ENCODE results near the gene GPR37. TPM values are rescaled to one million over a fixed set of nuclear protein-coding genes. Genes with fewer than 3 reads are reported as not detected.
A peak's percentile ranks its signal among the peaks of the same experiment; 100 is the strongest.

GPR37 gene
- not detected for total RNA-seq
- not detected for polyA plus RNA-seq
- total RNA-seq: 0 to 0.17 (median 0) reads per million in 6 experiments

GRCh38 chr7:124765401-124766352, at the start of gene GPR37:
Gene GPR37, minus strand, starts transcription at chr7:124765792. Its CDS starts 816 bp downstream, at chr7:124764976.
- Mint-ChIP-seq H3K9me3 (peaks cover 0 to 4% (median 0%) of the 10 kb centered on the region in 9 donors), H3K36me3 (peaks cover 0 to 8% (median 2%) of the 10 kb centered on the region in 3 donors), H3K27me3 (peaks cover 34 to 66% (median 46%) of the 10 kb centered on the region in 5 donors), H3K27ac (peak within 1 kb of the TSS in 4 of 10 donors; percentile 5 to 28 (median 17)), H3K4me1 (peaks cover 6 to 20% (median 18%) of the 10 kb centered on the region in 4 donors), H3K4me3 (peak within 1 kb of the TSS; percentile 79 to 93 (median 86))
- ATAC-seq (peak; percentile 32 to 54), DNase-seq (peak in 3 of 10 donors; percentile 10 to 17 (median 10))
- POLR2A ChIA-PET: no interaction called here

GRCh38 chr7:124813994-124814798, 48.6 kb upstream of the GPR37 start:
- H3K9me3 Mint-ChIP-seq: peaks cover 0 to 10% (median 5%) of the 10 kb centered on the region in 9 donors
- no peaks in the 10 kb centered on the region for H3K4me1 Mint-ChIP-seq
- no peak overlapping the region for H3K4me3 Mint-ChIP-seq
- no peak overlapping the region for H3K27ac Mint-ChIP-seq
- peaks cover 4 to 32% (median 15%) of the 10 kb centered on the region in 5 donors for H3K27me3 Mint-ChIP-seq
- no peak for DNase-seq
- POLR2A ChIA-PET: no interaction called here
- no peaks in the 10 kb centered on the region for H3K36me3 Mint-ChIP-seq
- no peak for ATAC-seq

- POLR2A ChIA-PET: no interaction called here
- Mint-ChIP-seq H3K27ac (no peak overlapping the region), H3K9me3 (peaks cover 0 to 10% (median 5%) of the 10 kb centered on the region in 9 donors), H3K4me3 (no peak overlapping the region), H3K4me1 (no peaks in the 10 kb centered on the region), H3K36me3 (no peaks in the 10 kb centered on the region), H3K27me3 (peaks cover 4 to 32% (median 15%) of the 10 kb centered on the region in 5 donors)
- ATAC-seq (no peak), DNase-seq (no peak)
These were observed 47.2 kb upstream of the GPR37 start for GRCh38 chr7:124812764-124813163.

- POLR2A ChIA-PET: no interaction called here
- no peak for ATAC-seq
- peaks cover 4 to 32% (median 15%) of the 10 kb centered on the region in 5 donors for H3K27me3 Mint-ChIP-seq
These were observed 45.7 kb upstream of the GPR37 start for GRCh38 chr7:124811341-124811740.

GRCh38 chr7:124810605-124811004, 45.0 kb upstream of the GPR37 start:
- POLR2A ChIA-PET: no interaction called here
- Mint-ChIP-seq H3K27me3 (peaks cover 4 to 32% (median 15%) of the 10 kb centered on the region in 5 donors), H3K36me3 (no peaks in the 10 kb centered on the region), H3K27ac (no peak overlapping the region), H3K4me1 (no peaks in the 10 kb centered on the region), H3K9me3 (no peaks in the 10 kb centered on the region), H3K4me3 (no peak overlapping the region)
- no peak for ATAC-seq
- no peak for DNase-seq

More at GRCh38 chr7:124811341-124811740, 45.7 kb upstream of the GPR37 start:
- no peak for DNase-seq
- no peak overlapping the region for H3K27ac Mint-ChIP-seq
- H3K9me3 Mint-ChIP-seq: peaks cover 0 to under 1% (median 0%) of the 10 kb centered on the region in 9 donors
- no peak overlapping the region for H3K4me3 Mint-ChIP-seq
- H3K36me3 Mint-ChIP-seq: no peaks in the 10 kb centered on the region
- H3K4me1 Mint-ChIP-seq: no peaks in the 10 kb centered on the region

- H3K36me3 Mint-ChIP-seq: no peaks in the 10 kb centered on the region
- POLR2A ChIA-PET: no interaction called here
- no peak overlapping the region for H3K4me3 Mint-ChIP-seq
- H3K27me3 Mint-ChIP-seq: peaks cover 4 to 28% (median 11%) of the 10 kb centered on the region in 5 donors
- H3K27ac Mint-ChIP-seq: no peak overlapping the region
- no peak for ATAC-seq
- no peaks in the 10 kb centered on the region for H3K9me3 Mint-ChIP-seq
- no peaks in the 10 kb centered on the region for H3K4me1 Mint-ChIP-seq
- no peak for DNase-seq
These were observed 42.6 kb upstream of the GPR37 start for GRCh38 chr7:124808206-124808605.

GRCh38 chr7:124801330-124801895, 35.8 kb upstream of the GPR37 start:
- no peak overlapping the region for H3K4me3 Mint-ChIP-seq

GRCh38 chr7:124800386-124800785, 34.8 kb upstream of the GPR37 start:
- Mint-ChIP-seq H3K36me3 (peaks cover 0 to 10% (median 0%) of the 10 kb centered on the region in 3 donors), H3K27ac (no peak overlapping the region), H3K4me1 (no peaks in the 10 kb centered on the region), H3K9me3 (peaks cover 0 to 17% (median 6%) of the 10 kb centered on the region in 9 donors), H3K27me3 (peaks cover 5 to 31% (median 13%) of the 10 kb centered on the region in 5 donors), H3K4me3 (no peak overlapping the region)
- no peak for ATAC-seq
- DNase-seq: no peak
- POLR2A ChIA-PET: no interaction called here

More at GRCh38 chr7:124801330-124801895, 35.8 kb upstream of the GPR37 start:
- no peak for ATAC-seq
- Mint-ChIP-seq H3K27me3 (peaks cover 5 to 31% (median 13%) of the 10 kb centered on the region in 5 donors), H3K27ac (no peak overlapping the region), H3K36me3 (peaks cover 0 to 3% (median 0%) of the 10 kb centered on the region in 3 donors), H3K9me3 (peaks cover 0 to 8% (median 2%) of the 10 kb centered on the region in 9 donors), H3K4me1 (no peaks in the 10 kb centered on the region)
- POLR2A ChIA-PET: no interaction called here
- DNase-seq: no peak

- POLR2A ChIA-PET: no interaction called here
- peaks cover 5 to 31% (median 13%) of the 10 kb centered on the region in 5 donors for H3K27me3 Mint-ChIP-seq
- H3K36me3 Mint-ChIP-seq: peaks cover 0 to 10% (median 0%) of the 10 kb centered on the region in 3 donors
- no peak for DNase-seq
- H3K4me1 Mint-ChIP-seq: no peaks in the 10 kb centered on the region
- H3K4me3 Mint-ChIP-seq: no peak overlapping the region
- peaks cover 0 to 17% (median 6%) of the 10 kb centered on the region in 9 donors for H3K9me3 Mint-ChIP-seq
- no peak overlapping the region for H3K27ac Mint-ChIP-seq
- ATAC-seq: no peak
These were observed 33.9 kb upstream of the GPR37 start for GRCh38 chr7:124799448-124799847.

- Mint-ChIP-seq H3K4me1 (no peaks in the 10 kb centered on the region), H3K36me3 (peaks cover 0 to 10% (median 0%) of the 10 kb centered on the region in 3 donors), H3K27ac (no peak overlapping the region), H3K4me3 (no peak overlapping the region), H3K9me3 (peaks cover 0 to 18% (median 6%) of the 10 kb centered on the region in 9 donors), H3K27me3 (peaks cover 12 to 37% (median 21%) of the 10 kb centered on the region in 5 donors)
- POLR2A ChIA-PET: no interaction called here
- DNase-seq: no peak
- ATAC-seq: no peak
These were observed 31.2 kb upstream of the GPR37 start for GRCh38 chr7:124796771-124797170.

GRCh38 chr7:124792696-124793095, 27.1 kb upstream of the GPR37 start:
- Mint-ChIP-seq H3K4me1 (no peaks in the 10 kb centered on the region), H3K27ac (no peak overlapping the region), H3K36me3 (peaks cover 0 to 10% (median 0%) of the 10 kb centered on the region in 3 donors), H3K9me3 (peaks cover 0 to 18% (median 6%) of the 10 kb centered on the region in 9 donors), H3K27me3 (peaks cover 13 to 52% (median 22%) of the 10 kb centered on the region in 5 donors), H3K4me3 (no peak overlapping the region)
- no peak for ATAC-seq
- POLR2A ChIA-PET: no interaction called here
- no peak for DNase-seq

- Mint-ChIP-seq H3K4me3 (no peak overlapping the region), H3K27ac (no peak overlapping the region)
- POLR2A ChIA-PET: no interaction called here
These were observed 26.4 kb upstream of the GPR37 start for GRCh38 chr7:124792002-124792401.

More at GRCh38 chr7:124792002-124792401, 26.4 kb upstream of the GPR37 start:
- no peaks in the 10 kb centered on the region for H3K4me1 Mint-ChIP-seq
- H3K9me3 Mint-ChIP-seq: peaks cover 0 to 18% (median 6%) of the 10 kb centered on the region in 9 donors
- peaks cover 16 to 48% (median 26%) of the 10 kb centered on the region in 5 donors for H3K27me3 Mint-ChIP-seq
- peaks cover 0 to 10% (median 0%) of the 10 kb centered on the region in 3 donors for H3K36me3 Mint-ChIP-seq
- no peak for DNase-seq
- ATAC-seq: no peak

Data from naive thymus-derived CD8-positive, alpha-beta T cell (primary cell).